ENCODE results near the gene SPATA7.

The SPATA7 gene

DNA sequence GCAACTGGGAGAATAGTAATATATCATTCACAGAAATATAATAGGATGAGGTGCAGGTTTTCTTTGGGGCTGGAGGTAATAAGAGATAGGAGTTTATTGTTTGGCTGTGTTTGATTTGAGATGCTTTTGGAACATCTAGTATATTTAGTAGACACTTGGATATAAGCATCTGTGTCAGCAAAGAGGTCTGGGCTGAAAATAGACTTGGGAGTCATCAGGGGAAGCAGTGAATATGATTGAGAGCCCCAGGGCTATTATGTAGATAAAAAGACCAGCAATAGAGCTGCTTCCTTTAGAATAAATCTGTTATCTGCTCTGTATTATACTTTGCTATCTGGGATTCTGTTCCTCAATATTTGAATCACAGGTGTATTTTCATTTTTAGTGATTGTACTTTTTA is 36.6 kb downstream of the SPATA7 start:
- TF ChIP-seq, protein P1, sequence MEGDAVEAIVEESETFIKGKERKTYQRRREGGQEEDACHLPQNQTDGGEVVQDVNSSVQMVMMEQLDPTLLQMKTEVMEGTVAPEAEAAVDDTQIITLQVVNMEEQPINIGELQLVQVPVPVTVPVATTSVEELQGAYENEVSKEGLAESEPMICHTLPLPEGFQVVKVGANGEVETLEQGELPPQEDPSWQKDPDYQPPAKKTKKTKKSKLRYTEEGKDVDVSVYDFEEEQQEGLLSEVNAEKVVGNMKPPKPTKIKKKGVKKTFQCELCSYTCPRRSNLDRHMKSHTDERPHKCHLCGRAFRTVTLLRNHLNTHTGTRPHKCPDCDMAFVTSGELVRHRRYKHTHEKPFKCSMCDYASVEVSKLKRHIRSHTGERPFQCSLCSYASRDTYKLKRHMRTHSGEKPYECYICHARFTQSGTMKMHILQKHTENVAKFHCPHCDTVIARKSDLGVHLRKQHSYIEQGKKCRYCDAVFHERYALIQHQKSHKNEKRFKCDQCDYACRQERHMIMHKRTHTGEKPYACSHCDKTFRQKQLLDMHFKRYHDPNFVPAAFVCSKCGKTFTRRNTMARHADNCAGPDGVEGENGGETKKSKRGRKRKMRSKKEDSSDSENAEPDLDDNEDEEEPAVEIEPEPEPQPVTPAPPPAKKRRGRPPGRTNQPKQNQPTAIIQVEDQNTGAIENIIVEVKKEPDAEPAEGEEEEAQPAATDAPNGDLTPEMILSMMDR (IDR thresholded peaks at IDR 0.05; ENCODE audit: low read depth, low read length) = no peak
- no peak overlapping the region for H3K4me3 ChIP-seq (ENCODE audit: low read depth, low read length)

DNA sequence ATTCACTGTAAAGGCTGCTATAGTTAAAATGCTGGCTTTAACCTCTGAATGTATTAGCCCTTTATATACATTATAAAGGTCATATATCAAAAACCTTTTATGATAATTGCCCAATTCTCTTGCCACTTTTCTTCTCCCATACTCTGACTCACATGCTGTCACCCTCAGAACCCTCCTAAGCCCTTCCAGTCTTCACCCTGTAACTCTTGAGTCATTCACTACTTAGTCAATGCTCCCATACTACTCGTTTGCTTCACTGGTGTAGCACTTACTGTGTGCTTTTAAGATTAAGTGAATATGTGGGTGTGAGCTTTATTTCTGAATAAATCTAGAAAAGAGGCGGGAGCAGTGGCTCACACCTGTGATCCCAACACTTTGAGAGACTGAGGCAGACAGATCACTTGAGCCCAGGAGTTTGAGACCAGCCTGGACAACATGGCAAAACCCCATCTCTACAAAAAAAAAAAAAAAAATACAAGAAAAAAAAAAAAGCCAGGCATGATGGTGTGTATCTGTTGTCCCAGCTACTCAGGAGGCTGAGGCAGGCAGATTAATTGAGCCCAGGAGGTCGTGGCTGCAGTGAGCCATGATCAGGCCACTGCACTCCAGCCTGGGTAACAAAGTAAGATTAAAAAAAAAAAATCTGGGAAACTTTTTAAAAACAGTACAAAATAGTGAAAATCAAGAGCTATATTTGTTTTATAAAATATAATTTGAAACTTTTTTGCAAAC is 37.6 kb downstream of the SPATA7 start:
- TF ChIP-seq, protein P1 (IDR thresholded peaks at IDR 0.05; ENCODE audit: low read depth, low read length) = no peak
- H3K36me3 ChIP-seq = no peaks in the 10 kb centered on the region
- no peak for DNase-seq

More for the DNA sequence above, 36.6 kb downstream of the SPATA7 start:
- Histone ChIP-seq H3K27me3 (no peaks in the 10 kb centered on the region), H3K9me3 (no peaks in the 10 kb centered on the region), H3K36me3 (no peaks in the 10 kb centered on the region), H3K4me1 (no peaks in the 10 kb centered on the region; the same call in 1 of the 2 replicates)
- DNase-seq = peak; percentile 15

DNA sequence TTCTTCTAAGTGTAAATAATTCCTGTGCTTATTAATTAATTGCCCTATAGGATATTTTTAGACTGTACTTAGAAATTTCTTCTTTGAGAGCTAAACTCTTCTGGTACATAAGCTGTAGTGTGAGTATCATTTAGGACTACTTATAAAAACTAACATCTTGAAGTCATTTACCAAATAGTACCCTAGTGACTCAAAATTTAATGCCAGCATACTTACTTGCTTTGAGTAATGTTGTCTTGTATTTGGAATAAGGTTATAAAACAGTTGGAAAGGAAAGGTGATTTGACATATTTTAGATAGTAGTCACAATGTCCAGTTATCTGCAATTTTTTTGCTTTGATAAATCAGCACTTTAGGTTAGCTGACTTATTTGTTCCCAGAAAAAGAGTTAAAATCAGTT is 39.1 kb downstream of the SPATA7 start:
- no peaks in the 10 kb centered on the region; the same call in 1 of the 2 replicates for H3K4me1 ChIP-seq
- H3K27me3 ChIP-seq = no peaks in the 10 kb centered on the region
- DNase-seq = no peak
- TF ChIP-seq, protein P1 (IDR thresholded peaks at IDR 0.05; ENCODE audit: low read depth, low read length) = no peak
- no peaks in the 10 kb centered on the region for H3K36me3 ChIP-seq
- no peaks in the 10 kb centered on the region for H3K9me3 ChIP-seq
- H3K4me3 ChIP-seq (ENCODE audit: low read depth, low read length) = no peak overlapping the region

More for the DNA sequence above, 37.6 kb downstream of the SPATA7 start:
- Histone ChIP-seq H3K4me3 (ENCODE audit: low read depth, low read length) (no peak overlapping the region), H3K9me3 (no peaks in the 10 kb centered on the region), H3K27me3 (no peaks in the 10 kb centered on the region), H3K4me1 (no peaks in the 10 kb centered on the region; the same call in 1 of the 2 replicates)

DNA sequence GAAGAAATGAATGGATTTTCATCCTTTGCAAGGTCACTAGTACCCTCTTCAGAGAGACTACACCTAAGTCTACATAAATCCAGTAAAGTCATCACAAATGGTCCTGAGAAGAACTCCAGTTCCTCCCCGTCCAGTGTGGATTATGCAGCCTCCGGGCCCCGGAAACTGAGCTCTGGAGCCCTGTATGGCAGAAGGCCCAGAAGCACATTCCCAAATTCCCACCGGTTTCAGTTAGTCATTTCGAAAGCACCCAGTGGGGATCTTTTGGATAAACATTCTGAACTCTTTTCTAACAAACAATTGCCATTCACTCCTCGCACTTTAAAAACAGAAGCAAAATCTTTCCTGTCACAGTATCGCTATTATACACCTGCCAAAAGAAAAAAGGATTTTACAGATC is 40.8 kb downstream of the SPATA7 start:
- no peak overlapping the region for H3K4me3 ChIP-seq (ENCODE audit: low read depth, low read length)
- no peaks in the 10 kb centered on the region; the same call in 1 of the 2 replicates for H3K4me1 ChIP-seq
- DNase-seq = no peak
- H3K27me3 ChIP-seq = no peaks in the 10 kb centered on the region
- H3K36me3 ChIP-seq = no peaks in the 10 kb centered on the region
- TF ChIP-seq, protein P1 (IDR thresholded peaks at IDR 0.05; ENCODE audit: low read depth, low read length) = no peak
- no peaks in the 10 kb centered on the region for H3K9me3 ChIP-seq

DNA sequence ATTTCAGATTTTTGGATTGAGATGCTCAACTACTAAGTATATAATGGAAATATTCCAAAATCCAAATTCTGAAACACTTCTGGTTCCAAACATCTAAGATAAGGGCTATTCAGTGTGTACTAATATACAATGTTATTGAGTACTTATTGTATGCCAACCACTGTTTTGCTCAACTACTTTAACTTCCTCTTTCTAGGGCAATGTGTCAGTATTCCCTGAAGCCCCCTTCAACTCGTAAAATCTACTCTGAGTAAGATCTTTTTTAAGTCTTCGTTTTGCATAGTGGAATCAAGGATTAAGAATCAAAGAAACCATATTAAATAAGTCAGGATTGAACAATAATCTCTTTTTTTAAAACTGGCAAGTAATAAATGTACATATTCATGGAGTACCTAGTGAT is 45.5 kb downstream of the SPATA7 start:
- no peak for DNase-seq
- TF ChIP-seq, protein P1 (IDR thresholded peaks at IDR 0.05; ENCODE audit: low read depth, low read length) = no peak
- H3K27me3 ChIP-seq = no peaks in the 10 kb centered on the region
- no peak overlapping the region for H3K4me3 ChIP-seq (ENCODE audit: low read depth, low read length)
- H3K36me3 ChIP-seq = no peaks in the 10 kb centered on the region
- no peaks in the 10 kb centered on the region; the same call in 1 of the 2 replicates for H3K4me1 ChIP-seq
- no peaks in the 10 kb centered on the region for H3K9me3 ChIP-seq

DNA sequence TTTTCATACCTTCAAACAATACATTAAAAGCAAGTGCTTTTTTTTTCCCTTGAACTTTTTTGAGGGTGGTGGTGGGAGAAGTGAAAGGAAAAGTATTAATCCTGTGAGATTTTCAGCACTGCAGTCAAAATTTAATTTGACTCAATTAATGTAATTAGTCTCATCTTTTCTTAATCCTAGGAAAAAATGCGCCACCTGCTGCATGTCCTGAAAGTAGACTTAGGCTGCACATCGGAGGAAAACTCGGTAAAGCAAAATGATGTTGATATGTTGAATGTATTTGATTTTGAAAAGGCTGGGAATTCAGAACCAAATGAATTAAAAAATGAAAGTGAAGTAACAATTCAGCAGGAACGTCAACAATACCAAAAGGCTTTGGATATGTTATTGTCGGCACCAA is 52.2 kb downstream of the SPATA7 start:
- no peaks in the 10 kb centered on the region for H3K27me3 ChIP-seq

More for the DNA sequence above, 52.2 kb downstream of the SPATA7 start:
- H3K4me1 ChIP-seq = no peaks in the 10 kb centered on the region
- no peaks in the 10 kb centered on the region for H3K36me3 ChIP-seq
- no peaks in the 10 kb centered on the region for H3K9me3 ChIP-seq
- H3K4me3 ChIP-seq (ENCODE audit: low read depth, low read length) = no peak overlapping the region
- TF ChIP-seq, protein P1 (IDR thresholded peaks at IDR 0.05; ENCODE audit: low read depth, low read length) = peak; percentile 48
- DNase-seq = no peak
